ENCODE results near the gene HOXB6. TPM values are rescaled to one million over a fixed set of nuclear protein-coding genes. Genes with fewer than 3 reads are reported as not detected.

HOXB6 gene
- total RNA-seq (under 1 TPM in 1 of 5 experiments, not detected in 4; 0.34 TPM), polyA plus RNA-seq (not detected), total RNA-seq (not detected)

GRCh38 chr17:48604770-48605329 is at the start of gene HOXB6:
Gene HOXB6, minus strand, starts transcription at chr17:48604986. Its CDS starts 6,836 bp downstream, at chr17:48598150.
- no peaks in the 10 kb centered on the region for H3K9me3 ChIP-seq (ENCODE audit: control insufficient read depth in 2 of 3, low read length in 3 of 3)
- ATAC-seq = no peak
- no peaks in the 10 kb centered on the region for H3K36me3 ChIP-seq (ENCODE audit: control insufficient read depth in 2 of 3, insufficient read depth in 3 of 3, low read length in 3 of 3)
- Mint-ChIP-seq H3K4me1 (peaks cover 0 to 24% (median 8%) of the 10 kb centered on the region in 7 donors), H3K36me3 (no peaks in the 10 kb centered on the region), H3K4me3 (peak within 1 kb of the TSS in 6 of 10 donors; percentile 6 to 45 (median 34)), H3K9me3 (peaks cover 0 to 1% (median 0%) of the 10 kb centered on the region in 11 donors), H3K27ac (no peak within 1 kb of the TSS), H3K27me3 (peaks cover 81 to 91% (median 83%) of the 10 kb centered on the region in 5 donors)
- H3K27ac ChIP-seq (ENCODE audit: low read depth, low read length) = no peak within 1 kb of the TSS
- POLR2A ChIA-PET = no interaction called here
- H3K27me3 ChIP-seq (ENCODE audit: control insufficient read depth in 2 of 2, insufficient read depth in 2 of 2, low read length in 2 of 2) = peaks cover 16 to 36% of the 10 kb centered on the region in 2 donors
- intact Hi-C loops (cut with micrococcal nuclease) = no loop called here
- CTCF ChIA-PET = interaction anchor here (0.5 to 0.7 kb wide), 5 partner anchors 13 to 1395 kb away, joined by 3 read pairs; no protein-coding TSS in a partner anchor
- H3K4me1 ChIP-seq (ENCODE audit: control insufficient read depth in 2 of 2, insufficient read depth in 2 of 2, low read length in 2 of 2) = no peaks in the 10 kb centered on the region
- DNase-seq = no peak
- no peak within 1 kb of the TSS for H3K4me3 ChIP-seq (ENCODE audit: low read length)

GRCh38 chr17:48649741-48650140 is 45.0 kb upstream of the HOXB6 start:
- H3K9me3 ChIP-seq (ENCODE audit: control insufficient read depth in 2 of 3, low read length in 3 of 3) = no peaks in the 10 kb centered on the region
- Mint-ChIP-seq H3K4me3 (no peak overlapping the region), H3K27ac (no peak overlapping the region), H3K27me3 (peaks cover 37 to 71% (median 44%) of the 10 kb centered on the region in 5 donors), H3K4me1 (peaks cover 7 to 26% (median 19%) of the 10 kb centered on the region in 7 donors), H3K9me3 (peaks cover 0 to 2% (median 0%) of the 10 kb centered on the region in 11 donors), H3K36me3 (peaks cover 0 to 3% (median 0%) of the 10 kb centered on the region in 5 donors)
- H3K27me3 ChIP-seq (ENCODE audit: control insufficient read depth in 2 of 2, insufficient read depth in 2 of 2, low read length in 2 of 2) = peaks cover 0 to 26% of the 10 kb centered on the region in 2 donors
- intact Hi-C loops (cut with micrococcal nuclease) = no loop called here
- POLR2A ChIA-PET = no interaction called here
- H3K4me3 ChIP-seq (ENCODE audit: low read length) = no peak overlapping the region
- no peak overlapping the region for H3K27ac ChIP-seq (ENCODE audit: low read depth, low read length)
- DNase-seq = no peak
- no peak for ATAC-seq
- CTCF ChIA-PET = interaction anchor here (0.6 kb wide), 1 partner anchor 534 kb away, joined by 3 read pairs; no protein-coding TSS in a partner anchor
- H3K4me1 ChIP-seq (ENCODE audit: control insufficient read depth in 2 of 2, insufficient read depth in 2 of 2, low read length in 2 of 2) = peaks cover 0 to 6% of the 10 kb centered on the region in 2 donors
- no peaks in the 10 kb centered on the region for H3K36me3 ChIP-seq (ENCODE audit: control insufficient read depth in 2 of 3, insufficient read depth in 3 of 3, low read length in 3 of 3)

GRCh38 chr17:48647963-48648245 is 43.1 kb upstream of the HOXB6 start:
- no peak for DNase-seq
- H3K4me1 Mint-ChIP-seq = peaks cover 7 to 26% (median 19%) of the 10 kb centered on the region in 7 donors
- H3K4me1 ChIP-seq (ENCODE audit: control insufficient read depth in 2 of 2, insufficient read depth in 2 of 2, low read length in 2 of 2) = peaks cover 0 to 6% of the 10 kb centered on the region in 2 donors
- H3K9me3 Mint-ChIP-seq = peaks cover 0 to 2% (median 0%) of the 10 kb centered on the region in 11 donors
- intact Hi-C loops (cut with micrococcal nuclease) = no loop called here
- peaks cover 55 to 81% (median 63%) of the 10 kb centered on the region in 5 donors for H3K27me3 Mint-ChIP-seq
- no peaks in the 10 kb centered on the region for H3K9me3 ChIP-seq (ENCODE audit: control insufficient read depth in 2 of 3, low read length in 3 of 3)
- no peak for ATAC-seq
- no peak overlapping the region for H3K27ac ChIP-seq (ENCODE audit: low read depth, low read length)
- peaks cover 0 to 3% (median 0%) of the 10 kb centered on the region in 5 donors for H3K36me3 Mint-ChIP-seq
- peaks cover 0 to 33% of the 10 kb centered on the region in 2 donors for H3K27me3 ChIP-seq (ENCODE audit: control insufficient read depth in 2 of 2, insufficient read depth in 2 of 2, low read length in 2 of 2)
- no peak overlapping the region for H3K27ac Mint-ChIP-seq
- H3K4me3 Mint-ChIP-seq = peak overlapping the region; percentile 73 to 100 (median 84)
- no peaks in the 10 kb centered on the region for H3K36me3 ChIP-seq (ENCODE audit: control insufficient read depth in 2 of 3, insufficient read depth in 3 of 3, low read length in 3 of 3)
- ChIA-PET POLR2A (no interaction called here), CTCF (interaction anchor here (0.6 kb wide), 1 partner anchor 286 kb away, joined by 3 read pairs; no protein-coding TSS in a partner anchor)
- H3K4me3 ChIP-seq (ENCODE audit: low read length) = peak overlapping the region; percentile 70

- no peak for DNase-seq
- peak; percentile 34 for ATAC-seq
- peaks cover 0 to 2% (median 0%) of the 10 kb centered on the region in 11 donors for H3K9me3 Mint-ChIP-seq
These were observed 42.5 kb upstream of the HOXB6 start for GRCh38 chr17:48647103-48647962.

GRCh38 chr17:48646183-48647102 is 41.7 kb upstream of the HOXB6 start:
- Mint-ChIP-seq H3K27me3 (peaks cover 64 to 88% (median 73%) of the 10 kb centered on the region in 5 donors), H3K4me1 (peaks cover 13 to 30% (median 21%) of the 10 kb centered on the region in 7 donors), H3K9me3 (peaks cover 0 to 3% (median 0%) of the 10 kb centered on the region in 11 donors), H3K27ac (no peak overlapping the region), H3K4me3 (peak overlapping the region; percentile 80 to 100 (median 88)), H3K36me3 (no peaks in the 10 kb centered on the region)
- no peaks in the 10 kb centered on the region for H3K9me3 ChIP-seq (ENCODE audit: control insufficient read depth in 2 of 3, low read length in 3 of 3)
- intact Hi-C loops (cut with micrococcal nuclease) = no loop called here
- ChIA-PET POLR2A (no interaction called here), CTCF (no interaction called here)
- H3K27me3 ChIP-seq (ENCODE audit: control insufficient read depth in 2 of 2, insufficient read depth in 2 of 2, low read length in 2 of 2) = peaks cover 0 to 41% of the 10 kb centered on the region in 2 donors
- no peaks in the 10 kb centered on the region for H3K36me3 ChIP-seq (ENCODE audit: control insufficient read depth in 2 of 3, insufficient read depth in 3 of 3, low read length in 3 of 3)
- no peak overlapping the region for H3K27ac ChIP-seq (ENCODE audit: low read depth, low read length)
- peak overlapping the region; percentile 70 for H3K4me3 ChIP-seq (ENCODE audit: low read length)
- H3K4me1 ChIP-seq (ENCODE audit: control insufficient read depth in 2 of 2, insufficient read depth in 2 of 2, low read length in 2 of 2) = peaks cover 0 to 12% of the 10 kb centered on the region in 2 donors
- DNase-seq = peak in 2 of 9 donors; percentile 23 to 42
- peak; percentile 70 for ATAC-seq

More at GRCh38 chr17:48647103-48647962, 42.5 kb upstream of the HOXB6 start:
- Histone ChIP-seq H3K27ac (ENCODE audit: low read depth, low read length) (no peak overlapping the region), H3K36me3 (ENCODE audit: control insufficient read depth in 2 of 3, insufficient read depth in 3 of 3, low read length in 3 of 3) (no peaks in the 10 kb centered on the region), H3K4me1 (ENCODE audit: control insufficient read depth in 2 of 2, insufficient read depth in 2 of 2, low read length in 2 of 2) (peaks cover 0 to 6% of the 10 kb centered on the region in 2 donors), H3K4me3 (ENCODE audit: low read length) (peak overlapping the region; percentile 70), H3K27me3 (ENCODE audit: control insufficient read depth in 2 of 2, insufficient read depth in 2 of 2, low read length in 2 of 2) (peaks cover 0 to 36% of the 10 kb centered on the region in 2 donors), H3K9me3 (ENCODE audit: control insufficient read depth in 2 of 3, low read length in 3 of 3) (no peaks in the 10 kb centered on the region)
- ChIA-PET POLR2A (no interaction called here), CTCF (interaction anchor here (0.6 kb wide), 1 partner anchor 287 kb away, joined by 3 read pairs; no protein-coding TSS in a partner anchor)
- intact Hi-C loops (cut with micrococcal nuclease) = no loop called here
- Mint-ChIP-seq H3K4me3 (peak overlapping the region; percentile 80 to 100 (median 88)), H3K27me3 (peaks cover 59 to 84% (median 68%) of the 10 kb centered on the region in 5 donors), H3K27ac (no peak overlapping the region), H3K36me3 (peaks cover 0 to 3% (median 0%) of the 10 kb centered on the region in 5 donors), H3K4me1 (peaks cover 7 to 27% (median 18%) of the 10 kb centered on the region in 7 donors)
